HG03066 (cell line): Measurements from ENCODE around the gene ABCC12.

ENCODE experiments used
- ATAC-seq: cut with Tn5 transposase; IDR thresholded peaks from one replicate; pipeline ENCODE4 v1.9.1; 2021; ENCODE audit warnings: low read depth; ENCODE audit not compliant: unreplicated experiment

Gene ABCC12

GRCh38 chr16:48106446-48106845 is 49.3 kb downstream of the ABCC12 start:
- no peak for ATAC-seq
